Uterine smooth muscle cell (primary cell): Measurements from ENCODE around the gene EIF4EBP2. TPM values are rescaled to one million over a fixed set of nuclear protein-coding genes. Genes with fewer than 3 reads are reported as not detected.

ENCODE experiments used
- total RNA-seq: library from RNA; depleted of rRNA; stranded (reverse); fragments of >200 nt; gene quantifications from 2 replicates; pipeline ENCODE4 v1.2.3, GENCODE V29; 2014

The EIF4EBP2 gene, protein sequence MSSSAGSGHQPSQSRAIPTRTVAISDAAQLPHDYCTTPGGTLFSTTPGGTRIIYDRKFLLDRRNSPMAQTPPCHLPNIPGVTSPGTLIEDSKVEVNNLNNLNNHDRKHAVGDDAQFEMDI
- total RNA-seq, result 16.4 and 17.2 TPM in 2 replicates

DNA sequence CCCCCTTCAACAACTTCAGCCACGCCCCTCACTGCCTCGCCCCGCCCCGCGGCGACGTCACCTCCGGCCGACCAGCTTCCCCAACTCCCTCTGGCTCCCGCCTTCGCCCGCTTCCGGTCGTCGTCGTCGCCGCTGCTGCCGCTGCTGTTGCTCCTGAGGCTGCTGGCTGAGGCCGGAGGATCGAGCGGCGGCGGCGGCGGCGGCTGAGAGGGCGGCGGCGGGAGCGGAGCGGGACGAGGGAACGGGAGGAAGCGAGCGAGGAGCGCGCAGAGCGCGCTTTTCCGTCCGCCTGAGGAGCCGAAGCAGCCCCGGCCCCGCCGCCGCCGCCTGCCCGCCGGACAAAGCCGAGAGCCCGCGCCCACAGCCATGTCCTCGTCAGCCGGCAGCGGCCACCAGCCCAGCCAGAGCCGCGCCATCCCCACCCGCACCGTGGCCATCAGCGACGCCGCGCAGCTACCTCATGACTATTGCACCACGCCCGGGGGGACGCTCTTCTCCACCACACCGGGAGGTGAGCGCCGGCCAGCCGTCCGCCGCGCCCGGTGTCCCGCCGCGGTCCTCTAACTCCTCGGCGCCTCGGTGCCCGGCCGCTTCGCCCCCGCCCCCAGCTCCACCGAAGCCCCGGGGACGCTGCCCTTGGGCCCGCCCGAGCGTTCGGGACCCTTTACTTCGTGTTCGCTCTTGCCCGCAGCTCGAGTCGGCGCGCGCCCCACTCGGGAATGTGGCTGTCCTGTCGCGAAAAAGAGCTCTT is at the start of gene EIF4EBP2:
Gene EIF4EBP2, plus strand, starts transcription at position 110 of the 751 bp plus-strand sequence. Its CDS starts 257 bp downstream, at position 367.

GRCh38 chr10:70441161-70441894 is 37.4 kb downstream of the EIF4EBP2 start, which contains the start of gene NODAL:
NODAL (minus strand) TSS chr10:70441681; CDS start chr10:70441667, 14 bp downstream.

Other genes starting within 250 kb of the EIF4EBP2 start
- gene SAR1A, start 233.6 kb upstream of the EIF4EBP2 start, total RNA-seq, result 162 and 181 TPM in 2 replicates
- gene PPA1, start 170.7 kb upstream of the EIF4EBP2 start, total RNA-seq, result 216 and 241 TPM in 2 replicates
- not detected in 2 replicates for gene NPFFR1, start 120.1 kb upstream of the EIF4EBP2 start, total RNA-seq
- 11.3 and 13.9 TPM in 2 replicates for gene LRRC20, start 21.5 kb upstream of the EIF4EBP2 start, total RNA-seq
- gene NODAL, start 37.5 kb downstream of the EIF4EBP2 start, total RNA-seq, result not detected in 2 replicates
- under 0.01 and 0.11 TPM in 2 replicates for gene PALD1, start 74.6 kb downstream of the EIF4EBP2 start, total RNA-seq
- gene PRF1, start 198.6 kb downstream of the EIF4EBP2 start, total RNA-seq, result not detected in 2 replicates